ENCODE results near the gene VKORC1L1. TPM values are rescaled to one million over a fixed set of nuclear protein-coding genes. Genes with fewer than 3 reads are reported as not detected.
A peak's percentile ranks its signal among the peaks of the same experiment; 100 is the strongest.

Gene VKORC1L1
- total RNA-seq, 2 experiments from 2014 or later, result 13.5 to 13.8 TPM

DNA sequence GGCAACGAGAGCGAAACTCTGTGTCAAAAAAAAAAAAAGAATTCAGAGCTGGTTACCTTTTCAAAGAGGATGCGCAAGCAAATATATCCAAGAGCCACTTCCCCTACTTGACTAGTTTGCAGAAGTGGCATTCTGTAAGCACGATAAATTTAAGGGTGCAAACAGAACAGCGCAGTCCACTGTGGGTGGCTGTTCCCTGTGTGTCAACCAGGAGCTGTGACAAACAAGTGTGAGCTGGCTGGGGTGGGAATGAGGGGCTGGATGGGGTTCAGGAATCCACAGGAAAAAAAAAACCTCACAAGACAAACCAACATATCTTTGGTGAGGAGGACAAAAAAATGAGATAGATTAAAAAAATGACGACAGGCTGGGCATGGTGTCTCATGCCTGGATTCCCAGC is 93.3 kb downstream of the VKORC1L1 start:
- ChIA-PET CTCF (no interaction called here), POLR2A (no interaction called here)
- intact Hi-C loops (cut with micrococcal nuclease), result no loop called here
- H3K27ac Mint-ChIP-seq, result no peak overlapping the region
- H3K4me3 Mint-ChIP-seq, result no peak overlapping the region
- no peaks in the 10 kb centered on the region for H3K27me3 Mint-ChIP-seq
- no peaks in the 10 kb centered on the region for H3K9me3 Mint-ChIP-seq
- no peaks in the 10 kb centered on the region for H3K4me1 Mint-ChIP-seq (ENCODE audit: low read depth)
- H3K36me3 Mint-ChIP-seq (ENCODE audit: low read depth), result peaks cover 54% of the 10 kb centered on the region
- ATAC-seq (no peak), DNase-seq (no peak)
- TF ChIP-seq, protein P1, sequence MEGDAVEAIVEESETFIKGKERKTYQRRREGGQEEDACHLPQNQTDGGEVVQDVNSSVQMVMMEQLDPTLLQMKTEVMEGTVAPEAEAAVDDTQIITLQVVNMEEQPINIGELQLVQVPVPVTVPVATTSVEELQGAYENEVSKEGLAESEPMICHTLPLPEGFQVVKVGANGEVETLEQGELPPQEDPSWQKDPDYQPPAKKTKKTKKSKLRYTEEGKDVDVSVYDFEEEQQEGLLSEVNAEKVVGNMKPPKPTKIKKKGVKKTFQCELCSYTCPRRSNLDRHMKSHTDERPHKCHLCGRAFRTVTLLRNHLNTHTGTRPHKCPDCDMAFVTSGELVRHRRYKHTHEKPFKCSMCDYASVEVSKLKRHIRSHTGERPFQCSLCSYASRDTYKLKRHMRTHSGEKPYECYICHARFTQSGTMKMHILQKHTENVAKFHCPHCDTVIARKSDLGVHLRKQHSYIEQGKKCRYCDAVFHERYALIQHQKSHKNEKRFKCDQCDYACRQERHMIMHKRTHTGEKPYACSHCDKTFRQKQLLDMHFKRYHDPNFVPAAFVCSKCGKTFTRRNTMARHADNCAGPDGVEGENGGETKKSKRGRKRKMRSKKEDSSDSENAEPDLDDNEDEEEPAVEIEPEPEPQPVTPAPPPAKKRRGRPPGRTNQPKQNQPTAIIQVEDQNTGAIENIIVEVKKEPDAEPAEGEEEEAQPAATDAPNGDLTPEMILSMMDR (IDR thresholded peaks at IDR 0.05), result no peak

DNA sequence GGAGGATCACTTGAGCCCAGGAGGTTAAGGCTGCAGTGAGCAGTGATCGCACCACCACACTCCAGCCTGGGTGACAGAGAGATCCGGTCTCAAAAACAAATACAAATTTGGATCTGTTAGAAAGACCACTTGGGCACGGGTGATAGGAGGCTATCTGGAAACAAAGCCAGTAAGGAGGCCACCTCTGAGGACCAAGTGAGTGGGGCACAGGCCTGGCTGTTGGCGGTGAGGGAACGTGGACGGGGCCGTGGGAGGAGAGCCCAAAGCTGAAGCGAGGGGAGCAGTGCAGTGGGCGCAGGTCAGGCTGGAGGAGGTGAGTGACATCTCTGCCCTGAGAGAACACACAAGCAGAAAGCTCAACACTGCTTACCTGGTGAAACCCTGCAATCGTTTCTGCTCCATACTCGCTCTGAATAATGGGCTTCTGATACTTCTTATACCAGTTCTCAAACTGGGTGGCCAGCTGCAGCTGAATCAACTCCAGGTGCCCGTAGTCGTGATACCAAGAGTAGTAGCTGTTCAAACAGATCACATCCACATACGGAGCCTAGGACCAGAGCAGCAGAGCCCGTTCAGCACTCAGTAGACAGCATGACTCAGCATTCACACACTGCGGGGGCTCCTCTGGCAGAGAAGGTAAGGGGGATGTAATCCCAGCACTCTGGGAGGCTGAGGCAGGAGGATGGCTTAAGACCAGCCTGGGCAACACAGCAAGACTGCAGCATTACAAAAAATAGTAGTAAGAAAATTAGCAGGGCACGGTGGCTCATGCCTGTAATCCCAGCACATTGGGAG is 94.7 kb downstream of the VKORC1L1 start:
- H3K9me3 Mint-ChIP-seq, result no peaks in the 10 kb centered on the region
- intact Hi-C loops (cut with micrococcal nuclease), result no loop called here
- TF ChIP-seq, protein P1 (IDR thresholded peaks at IDR 0.05), result no peak
- H3K4me3 Mint-ChIP-seq, result no peak overlapping the region
- ChIA-PET POLR2A (no interaction called here), CTCF (interaction anchor here (1.1 kb wide), 1 partner anchor 8 kb away, joined by 4 read pairs; no protein-coding TSS in a partner anchor)
- ATAC-seq, result no peak
- no peaks in the 10 kb centered on the region for H3K4me1 Mint-ChIP-seq (ENCODE audit: low read depth)
- peak overlapping the region; percentile 9 for H3K27ac Mint-ChIP-seq
- peaks cover 58% of the 10 kb centered on the region for H3K36me3 Mint-ChIP-seq (ENCODE audit: low read depth)
- no peaks in the 10 kb centered on the region for H3K27me3 Mint-ChIP-seq
- DNase-seq, result no peak

DNA sequence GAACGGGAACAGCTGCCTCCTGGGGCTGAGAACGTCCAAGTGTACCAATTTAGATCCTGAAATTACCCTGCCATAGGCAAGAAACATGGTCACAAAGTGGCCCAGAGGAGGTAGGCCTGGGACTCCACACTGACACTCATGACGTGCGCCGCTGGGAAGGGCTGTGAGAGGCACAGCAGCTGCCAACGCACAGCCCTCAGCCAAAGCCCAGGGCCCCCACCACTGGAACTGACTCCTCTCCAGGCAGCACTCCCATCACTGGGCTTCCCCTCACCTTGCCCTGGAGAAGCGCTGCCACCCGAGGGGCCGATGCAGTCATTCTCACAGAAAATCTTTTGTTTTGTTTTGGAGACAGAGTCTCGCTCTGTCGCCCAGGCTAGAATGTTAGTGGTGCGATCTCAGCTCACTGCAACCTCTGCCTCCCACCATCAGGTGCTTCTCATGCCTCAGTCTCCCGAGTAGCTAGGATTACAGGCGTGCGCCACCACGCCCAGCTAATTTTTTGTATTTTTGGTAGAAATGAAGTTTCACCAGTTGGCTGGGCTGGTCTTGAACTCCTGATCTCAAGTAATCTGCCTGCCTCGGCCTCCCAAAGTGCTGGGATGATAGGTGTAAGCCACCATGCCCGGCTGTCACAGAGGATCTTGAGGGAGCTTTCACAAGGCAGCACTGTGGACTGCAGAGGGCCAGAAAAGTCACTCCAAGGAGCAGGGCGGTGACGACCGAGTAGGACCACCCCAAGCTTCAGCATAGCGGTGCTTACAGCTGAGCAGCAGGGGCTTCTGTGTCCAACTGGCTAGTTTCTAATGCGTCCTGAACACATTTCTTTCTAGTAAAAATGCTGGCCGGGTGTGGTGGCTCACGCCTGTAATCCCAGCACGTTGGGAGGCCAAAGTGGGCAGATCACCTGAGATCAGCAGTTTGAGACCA is 95.6 kb downstream of the VKORC1L1 start:
- no peaks in the 10 kb centered on the region for H3K9me3 Mint-ChIP-seq
- ATAC-seq, result no peak
- CTCF ChIA-PET, result interaction anchor here (1.1 kb wide), 1 partner anchor 9 kb away, joined by 4 read pairs; no protein-coding TSS in a partner anchor
- TF ChIP-seq, protein P1 (IDR thresholded peaks at IDR 0.05), result no peak
- H3K4me3 Mint-ChIP-seq, result no peak overlapping the region
- peaks cover 57% of the 10 kb centered on the region for H3K36me3 Mint-ChIP-seq (ENCODE audit: low read depth)
- H3K27ac Mint-ChIP-seq, result no peak overlapping the region
- no peaks in the 10 kb centered on the region for H3K27me3 Mint-ChIP-seq
- DNase-seq, result no peak
- intact Hi-C loops (cut with micrococcal nuclease), result no loop called here
- POLR2A ChIA-PET, result interaction anchor here (0.8 kb wide), 2 partner anchors 9 to 10 kb away, joined by 3 read pairs; no protein-coding TSS in a partner anchor
- no peaks in the 10 kb centered on the region for H3K4me1 Mint-ChIP-seq (ENCODE audit: low read depth)

DNA sequence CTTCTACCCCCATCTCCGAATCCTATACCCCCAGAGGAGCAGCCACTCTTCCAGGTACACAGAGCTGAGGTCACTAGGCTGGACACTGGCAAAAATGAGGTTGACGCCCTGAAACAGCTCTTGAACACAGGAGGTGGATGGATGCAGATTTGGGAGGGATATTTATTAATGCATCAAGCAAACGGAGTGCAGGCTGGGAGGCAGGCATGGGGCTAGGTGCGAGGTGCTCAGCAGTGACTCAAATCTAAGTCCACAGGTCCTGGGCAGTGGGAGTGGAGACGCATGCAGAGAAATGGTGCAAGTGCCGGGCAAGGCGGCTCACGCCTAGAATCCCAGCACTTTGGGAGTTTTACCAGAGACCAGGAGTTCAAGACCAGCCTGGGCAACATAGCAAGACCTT is 98.1 kb downstream of the VKORC1L1 start:
- H3K27me3 Mint-ChIP-seq, result no peaks in the 10 kb centered on the region
- no peak for DNase-seq
- intact Hi-C loops (cut with micrococcal nuclease), result no loop called here
- TF ChIP-seq, protein P1 (IDR thresholded peaks at IDR 0.05), result no peak
- no peak overlapping the region for H3K4me3 Mint-ChIP-seq
- no peak overlapping the region for H3K27ac Mint-ChIP-seq
- no peaks in the 10 kb centered on the region for H3K9me3 Mint-ChIP-seq
- ChIA-PET POLR2A (interaction anchor here (0.8 kb wide), 1 partner anchor 9 kb away, joined by 5 read pairs; no protein-coding TSS in a partner anchor), CTCF (no interaction called here)
- no peaks in the 10 kb centered on the region for H3K4me1 Mint-ChIP-seq (ENCODE audit: low read depth)
- peaks cover 51% of the 10 kb centered on the region for H3K36me3 Mint-ChIP-seq (ENCODE audit: low read depth)
- ATAC-seq, result no peak

Measured in activated CD8-positive, alpha-beta T cell treated with anti-CD3 and anti-CD28 coated beads for 36 hours (primary cell).